Fibroblast of gingiva (primary cell): Measurements from ENCODE around the gene RPS15.
A peak's percentile ranks its signal among the peaks of the same experiment; 100 is the strongest.
"Not testable (repeated sequence)": the region's sequence is repeated elsewhere in the genome, so short reads cannot be mapped to it uniquely, and the experiment has no call there.

Source experiments
- DNase-seq: peaks from one replicate; pipeline ENCODE4 v3.0.0-alpha.2; 2011; ENCODE audit warnings: low read depth

RPS15 gene

DNA sequence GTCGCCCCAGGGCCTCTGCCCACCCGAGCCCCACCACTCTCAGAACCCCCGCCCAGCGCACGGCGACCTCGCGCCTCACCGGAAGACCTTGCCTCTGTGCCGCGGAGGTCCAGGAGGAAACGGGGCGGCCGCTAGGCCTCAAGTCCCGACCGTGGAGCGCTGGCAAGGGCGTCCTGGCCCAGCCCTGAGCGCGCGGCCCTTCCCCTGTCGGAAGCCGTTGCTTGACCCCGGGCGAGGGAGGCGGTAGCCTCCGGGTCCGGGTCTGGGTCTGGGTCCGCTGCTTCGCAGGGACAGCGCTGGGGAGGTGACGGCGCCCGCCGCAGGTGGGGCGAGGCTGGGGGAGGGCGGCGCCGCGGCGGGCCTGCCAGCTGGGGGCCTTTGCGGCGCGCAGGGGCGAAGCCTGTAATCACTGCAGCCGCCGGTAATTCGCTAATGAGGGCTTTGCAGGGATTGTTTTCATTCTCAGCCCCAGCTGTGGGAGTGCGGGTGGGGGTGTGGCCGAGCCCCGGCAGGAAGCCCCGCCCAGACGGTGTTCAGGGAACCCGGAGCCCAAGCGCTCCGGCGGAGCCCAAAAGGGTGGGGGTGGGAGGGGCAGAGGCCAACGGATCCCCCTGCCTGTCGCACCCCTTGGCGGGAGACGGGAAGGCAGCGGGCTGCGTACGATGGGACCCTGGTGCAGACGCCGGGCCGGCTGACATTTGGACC, 32.3 kb downstream of the RPS15 start:
- no peak for DNase-seq

DNA sequence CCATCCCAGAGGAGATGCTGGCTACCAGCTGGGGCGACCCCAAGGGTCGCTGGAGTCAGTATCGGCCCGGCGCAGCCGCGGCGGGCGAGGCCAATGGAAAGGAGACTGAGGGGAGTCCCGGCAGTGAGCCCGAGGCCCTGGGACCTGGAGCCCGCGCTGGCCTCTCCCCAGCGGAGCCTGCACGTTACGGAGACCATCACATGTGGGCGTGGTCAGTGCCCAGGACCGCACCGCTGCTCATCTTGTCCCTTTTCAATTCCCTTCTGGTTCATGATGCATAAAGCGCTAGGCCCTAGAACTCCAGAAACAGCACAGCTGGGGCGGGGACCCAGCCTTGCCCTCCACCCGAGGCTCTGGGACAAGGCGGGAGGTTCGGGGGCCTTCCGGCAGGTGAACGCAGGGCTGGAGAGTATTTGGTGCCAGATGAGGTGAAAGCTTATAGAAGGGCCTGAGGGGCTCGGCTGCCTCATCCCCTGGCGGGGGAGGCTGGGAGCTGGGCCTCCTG, 32.9 kb downstream of the RPS15 start:
- no peak for DNase-seq

DNA sequence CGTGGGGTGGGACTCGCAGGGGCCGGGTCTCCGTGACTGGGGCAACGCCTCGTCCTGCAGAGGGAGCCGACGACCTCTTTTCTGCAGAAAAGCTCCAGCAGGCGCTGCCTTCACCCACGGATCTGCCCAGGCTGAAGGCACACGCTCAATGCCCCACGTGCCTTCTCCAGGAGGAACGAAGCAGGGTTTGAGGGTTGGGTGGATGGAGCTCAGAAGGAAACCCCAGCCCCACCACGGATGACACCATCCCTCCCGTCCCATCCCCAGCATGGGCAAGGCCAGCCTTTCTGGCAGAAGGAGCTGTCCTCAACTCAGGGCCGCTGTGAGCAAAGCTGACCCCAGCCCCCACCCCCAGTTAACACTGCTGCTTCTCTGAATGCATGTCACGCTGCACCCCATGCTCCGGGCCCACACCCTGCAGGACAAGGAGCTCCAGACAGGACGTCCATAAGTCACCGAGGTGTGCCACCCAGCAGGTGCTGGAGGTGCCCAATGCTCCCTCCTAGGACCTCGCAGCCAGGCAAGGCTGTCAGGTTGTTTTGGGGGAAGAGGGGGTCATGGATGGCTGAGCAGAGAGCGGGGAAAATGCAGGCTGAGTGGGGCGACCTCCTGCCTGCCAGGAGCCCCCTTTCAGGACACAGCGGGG, 33.4 kb downstream of the RPS15 start:
- DNase-seq = no peak

DNA sequence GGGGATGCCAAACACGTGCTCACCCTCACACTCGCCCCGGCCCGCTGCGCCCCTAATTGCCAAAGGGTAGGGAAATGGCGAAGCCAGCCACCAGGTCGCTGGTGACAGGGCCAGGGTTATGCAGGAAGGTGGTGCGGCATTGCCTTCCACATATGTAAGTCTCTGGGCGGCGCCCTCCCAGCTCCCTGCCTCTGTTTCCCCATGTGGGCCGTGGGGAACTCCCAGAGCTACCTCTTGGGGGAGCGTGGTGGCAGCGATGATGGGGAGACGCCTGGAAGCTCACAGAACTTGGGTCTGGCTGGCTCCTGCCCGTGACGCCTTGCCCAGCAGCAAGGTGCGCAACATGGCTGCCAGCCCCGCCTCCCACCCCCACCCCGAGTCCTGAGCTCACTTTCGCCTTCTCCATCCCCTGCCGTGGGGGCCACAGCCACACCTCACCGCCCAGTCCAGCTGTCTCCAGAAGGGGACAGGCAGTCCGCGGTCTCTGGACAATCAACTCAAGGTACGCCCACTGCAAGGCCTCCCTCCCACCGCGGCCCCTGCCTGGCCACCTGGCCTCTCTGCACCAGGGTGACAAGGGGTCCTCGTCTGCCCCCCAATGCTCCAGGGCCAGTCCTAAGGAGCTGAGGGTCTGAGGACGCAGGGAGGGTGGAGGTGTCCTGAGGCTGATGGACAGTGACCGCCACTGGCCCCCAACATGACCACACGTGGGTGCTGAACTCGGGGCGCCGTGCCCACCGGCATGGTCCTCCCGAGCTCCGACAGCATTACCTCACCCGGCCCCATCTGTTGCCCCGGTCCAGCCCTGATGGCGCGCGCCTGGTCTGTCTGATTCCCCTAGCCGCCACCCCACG, 34.3 kb downstream of the RPS15 start:
- DNase-seq = no peak

DNA sequence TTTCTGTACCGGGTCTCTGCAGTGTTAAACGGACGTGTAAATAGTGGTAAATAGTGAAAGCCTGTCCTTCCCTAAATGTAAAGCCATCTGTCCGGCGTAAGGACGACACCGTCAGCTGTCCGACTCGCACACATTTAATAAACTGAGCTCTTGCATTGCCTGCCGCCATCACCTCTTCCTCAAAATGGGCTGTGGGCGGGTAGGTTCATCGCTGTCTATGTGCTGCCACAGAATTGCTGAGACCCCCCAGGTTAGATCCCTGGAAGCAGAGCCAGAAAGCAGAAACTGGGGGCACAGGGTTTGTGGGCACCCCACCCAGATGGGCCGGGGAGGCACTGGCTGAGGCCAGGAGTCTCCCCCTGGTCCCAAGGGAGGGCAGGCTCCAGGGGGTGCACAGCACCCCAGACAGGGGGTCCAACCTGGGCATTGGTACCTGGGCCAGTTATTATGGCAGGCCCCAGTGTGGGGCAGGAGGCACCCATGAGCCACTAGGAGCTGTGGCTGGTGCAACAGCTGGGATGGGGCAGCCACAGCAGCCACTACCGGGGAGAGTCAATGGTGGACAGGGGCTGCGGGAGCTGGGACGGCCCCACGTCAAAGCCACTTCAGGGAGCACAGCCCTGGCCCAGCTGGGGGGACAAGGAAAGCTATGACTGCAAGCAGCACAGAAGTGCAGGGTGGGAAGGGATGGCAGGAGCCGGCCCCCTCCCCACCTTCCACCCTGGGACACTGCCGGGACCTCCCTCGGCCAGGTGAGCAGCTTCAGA, 35.1 kb downstream of the RPS15 start:
- no peak for DNase-seq

DNA sequence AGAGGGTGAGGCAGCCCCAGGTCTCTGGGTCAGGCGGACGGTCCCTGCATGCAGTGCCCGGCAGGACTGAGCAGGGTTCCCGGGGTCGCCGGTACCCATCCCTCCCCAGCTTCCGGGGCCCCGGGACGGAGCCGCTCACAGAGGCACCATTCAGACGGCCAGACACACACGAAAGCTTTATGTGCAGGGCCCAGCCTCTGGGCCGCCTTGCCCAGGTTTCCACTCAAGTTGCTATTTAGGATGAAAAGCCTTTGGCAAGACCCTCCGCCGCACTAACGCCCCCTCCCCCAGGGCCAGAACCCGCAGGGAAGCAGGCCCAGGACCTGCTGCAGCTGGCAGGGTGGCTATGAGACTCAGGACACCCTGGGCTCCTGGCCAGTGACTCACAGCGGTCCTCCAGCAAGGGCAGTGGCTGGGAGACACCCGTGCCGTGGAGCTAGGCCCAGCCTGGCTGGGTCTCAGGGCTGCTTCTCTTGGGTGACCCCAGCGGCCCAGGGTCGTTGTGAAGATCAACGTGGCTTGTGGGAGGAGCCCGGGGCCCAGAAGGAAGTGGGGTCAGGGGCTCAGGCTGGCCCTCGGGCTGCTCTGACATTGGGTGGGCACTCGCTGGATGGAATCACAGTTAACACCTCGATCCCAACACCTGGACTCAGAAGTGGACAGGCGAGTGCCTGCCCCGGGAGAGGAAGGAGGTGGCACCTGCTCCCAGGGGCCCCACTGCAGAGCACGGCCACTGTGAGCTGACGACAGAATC, 36.0 kb downstream of the RPS15 start:
- no peak for DNase-seq

DNA sequence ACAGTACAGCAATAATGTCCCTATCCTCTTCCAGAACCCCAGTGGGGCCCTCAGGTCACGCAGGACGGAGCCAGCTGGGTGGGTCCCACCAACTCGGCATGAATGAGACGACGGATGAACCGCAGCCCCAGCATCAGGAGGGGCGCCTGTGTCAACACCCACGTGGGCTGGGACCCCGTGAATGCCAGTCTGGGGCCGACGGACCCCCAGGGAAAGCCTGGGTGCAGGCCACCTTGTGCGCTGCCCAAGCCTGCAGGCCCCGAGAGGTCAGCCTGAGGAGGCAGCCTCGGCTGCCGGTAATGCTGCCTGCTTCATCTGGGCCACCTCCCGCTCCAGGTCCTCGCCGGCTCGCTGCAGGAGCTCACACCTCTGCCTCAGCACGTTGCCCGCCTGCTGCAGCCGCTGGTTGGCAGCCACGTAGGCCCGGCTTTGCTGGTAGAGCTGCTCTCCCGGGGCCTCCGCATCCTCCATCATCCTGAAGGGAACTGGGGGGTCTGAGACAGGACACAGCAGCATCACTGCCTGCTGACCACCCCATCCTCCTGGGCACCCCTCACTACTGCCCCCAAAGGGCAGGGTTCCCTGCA, 36.7 kb downstream of the RPS15 start:
- no peak for DNase-seq

DNA sequence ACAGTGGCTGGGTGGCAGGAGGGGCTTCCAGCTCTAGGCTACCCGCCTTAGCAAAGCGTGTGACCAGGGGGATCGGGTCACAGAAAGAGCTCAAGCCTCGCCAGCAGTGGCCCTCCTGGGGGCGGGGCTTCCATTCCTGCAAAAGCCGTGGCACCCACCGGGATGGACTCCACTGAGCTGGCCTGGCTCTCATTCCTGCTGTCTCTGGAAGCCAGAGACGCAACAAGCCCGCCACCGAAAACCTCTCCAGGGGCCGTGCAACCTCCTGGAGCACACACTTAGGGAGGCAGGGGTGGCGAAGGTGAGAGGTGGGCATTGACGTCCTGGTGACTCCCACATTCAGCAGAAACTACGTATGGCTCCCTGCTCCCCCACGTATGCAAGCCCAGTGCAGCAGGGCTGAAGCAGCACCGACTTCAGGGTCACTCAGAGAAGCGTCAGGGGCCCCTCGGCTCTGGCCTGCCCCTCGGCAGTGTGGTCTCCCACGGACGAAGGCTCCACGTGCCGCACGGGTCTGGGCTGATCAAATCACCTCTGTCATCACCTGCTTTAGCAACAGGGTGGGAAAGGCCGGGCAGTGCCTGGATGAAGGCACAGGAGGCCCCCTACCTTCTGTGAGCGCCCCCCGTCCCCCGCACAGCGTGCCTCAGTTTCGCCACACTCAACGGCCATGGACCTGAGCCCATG, 37.7 kb downstream of the RPS15 start:
- DNase-seq = no peak

DNA sequence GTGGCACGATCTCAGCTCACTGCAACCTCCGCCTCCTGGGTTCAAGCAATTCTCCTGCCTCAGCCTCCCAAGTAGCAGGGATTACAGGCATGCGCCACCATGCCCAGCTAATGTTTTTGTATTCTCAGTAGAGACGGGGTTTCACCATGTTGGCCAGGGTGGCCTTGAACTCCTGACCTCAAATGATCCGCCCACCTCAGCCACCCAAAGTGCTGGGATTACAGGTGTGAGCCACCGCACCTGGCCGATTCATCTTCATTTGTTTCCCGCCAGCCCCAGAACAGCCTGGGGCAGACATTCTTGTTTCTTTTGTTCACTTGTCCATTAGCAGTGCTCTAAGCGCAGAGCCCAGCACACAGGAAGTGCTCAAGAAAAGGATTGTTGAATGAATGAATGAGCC, 38.9 kb downstream of the RPS15 start:
- not testable (repeated sequence) for DNase-seq

DNA sequence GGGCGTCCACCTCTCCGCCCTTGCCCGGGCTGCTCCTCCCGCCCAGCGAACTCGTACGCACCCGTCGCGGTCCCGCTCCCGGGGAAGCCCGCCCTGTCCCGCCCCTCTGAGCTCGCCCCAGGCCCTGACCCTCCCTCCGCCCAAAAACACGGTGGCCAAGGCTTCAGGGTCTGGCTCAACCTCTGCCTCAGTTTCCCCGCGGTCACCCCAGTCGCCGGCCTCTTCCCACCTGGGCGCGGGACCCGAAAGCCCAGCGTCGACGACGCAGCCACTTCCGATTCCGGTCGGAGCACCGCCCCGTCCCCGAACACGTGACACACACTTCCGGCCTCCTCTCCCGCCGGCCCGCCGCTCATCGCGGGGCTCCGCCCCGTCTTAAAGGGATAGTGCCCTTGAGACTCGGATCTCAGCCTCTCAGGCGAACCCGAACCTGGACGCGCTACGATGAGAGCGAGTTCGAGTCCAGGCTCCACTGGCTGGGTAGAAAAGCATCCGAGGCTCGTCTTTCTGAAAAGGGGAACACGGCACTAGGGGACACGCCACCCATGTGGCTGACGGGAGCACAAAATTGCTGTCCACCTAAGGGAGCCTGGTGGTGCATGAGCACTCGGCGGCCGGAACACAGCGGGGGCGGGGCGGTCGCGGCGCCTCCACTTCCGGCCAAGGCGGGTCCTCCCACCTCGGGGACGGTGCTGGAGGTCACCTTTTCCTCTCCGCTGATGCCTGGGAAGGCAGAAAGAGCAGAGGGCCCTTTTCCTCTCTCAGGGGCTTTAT, 40.9 kb downstream of the RPS15 start, which contains the start of gene C19orf25:
TSS of gene C19orf25 (minus strand) at position 282 of the 774 bp plus-strand sequence. CDS start 312 bp downstream, outside the sequence.
- DNase-seq = peak; percentile 89

DNA sequence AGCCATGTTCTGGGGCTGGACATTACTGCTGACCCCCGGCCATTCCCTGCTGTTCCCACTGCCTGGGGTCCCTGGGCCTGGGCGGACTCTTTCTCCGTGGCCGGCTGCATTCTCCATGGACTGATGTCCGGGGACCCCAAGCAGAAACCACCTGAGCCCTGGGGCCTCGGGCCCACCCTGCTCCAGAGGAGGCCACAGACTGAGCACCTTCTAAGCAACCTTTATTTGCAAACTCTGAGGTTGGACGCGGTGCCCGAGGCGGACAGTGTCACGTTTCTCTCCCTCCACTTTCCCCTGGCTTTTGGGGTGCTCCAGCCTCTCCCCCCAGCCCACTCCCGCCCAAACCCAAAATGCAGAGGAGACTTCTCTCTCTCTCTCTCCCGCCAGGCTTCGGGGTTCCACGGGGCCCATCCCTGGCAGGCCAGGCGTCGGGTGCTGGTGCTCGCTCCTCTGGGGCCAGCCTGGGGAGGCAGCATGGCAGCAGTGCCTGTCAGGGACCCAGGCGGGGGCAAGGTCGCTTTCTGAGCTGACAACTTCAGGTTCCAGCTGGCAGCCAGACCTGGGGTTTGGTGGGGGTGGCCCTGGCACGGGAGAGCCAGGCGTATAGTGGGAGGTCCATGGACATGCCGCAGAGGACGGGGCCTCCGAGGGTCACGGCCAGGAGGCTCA, 43.2 kb downstream of the RPS15 start:
- no peak for DNase-seq

DNA sequence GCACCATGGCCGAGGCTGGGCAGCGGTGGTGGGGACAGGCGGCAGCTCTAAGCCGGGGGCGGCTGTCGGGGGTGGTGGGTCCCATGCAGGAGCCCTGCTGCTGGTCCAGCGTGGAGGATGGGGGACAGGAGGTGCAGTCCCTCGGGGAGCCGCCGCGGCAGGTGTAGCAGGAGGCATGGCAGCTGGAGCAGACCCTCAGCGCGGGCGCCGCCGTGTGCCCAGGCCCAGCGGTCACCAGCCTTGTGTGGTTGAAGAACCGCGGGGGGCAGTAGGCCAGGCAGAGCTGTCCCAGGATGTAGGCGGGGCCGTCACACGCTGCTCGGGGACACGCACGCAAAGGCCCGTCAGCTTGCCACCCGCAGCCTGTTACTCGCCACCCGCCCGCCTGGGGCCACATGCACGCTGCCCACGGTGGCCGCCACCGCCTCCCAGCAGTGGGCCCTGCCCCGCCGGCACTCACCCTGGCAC, 43.7 kb downstream of the RPS15 start:
- DNase-seq = no peak

DNA sequence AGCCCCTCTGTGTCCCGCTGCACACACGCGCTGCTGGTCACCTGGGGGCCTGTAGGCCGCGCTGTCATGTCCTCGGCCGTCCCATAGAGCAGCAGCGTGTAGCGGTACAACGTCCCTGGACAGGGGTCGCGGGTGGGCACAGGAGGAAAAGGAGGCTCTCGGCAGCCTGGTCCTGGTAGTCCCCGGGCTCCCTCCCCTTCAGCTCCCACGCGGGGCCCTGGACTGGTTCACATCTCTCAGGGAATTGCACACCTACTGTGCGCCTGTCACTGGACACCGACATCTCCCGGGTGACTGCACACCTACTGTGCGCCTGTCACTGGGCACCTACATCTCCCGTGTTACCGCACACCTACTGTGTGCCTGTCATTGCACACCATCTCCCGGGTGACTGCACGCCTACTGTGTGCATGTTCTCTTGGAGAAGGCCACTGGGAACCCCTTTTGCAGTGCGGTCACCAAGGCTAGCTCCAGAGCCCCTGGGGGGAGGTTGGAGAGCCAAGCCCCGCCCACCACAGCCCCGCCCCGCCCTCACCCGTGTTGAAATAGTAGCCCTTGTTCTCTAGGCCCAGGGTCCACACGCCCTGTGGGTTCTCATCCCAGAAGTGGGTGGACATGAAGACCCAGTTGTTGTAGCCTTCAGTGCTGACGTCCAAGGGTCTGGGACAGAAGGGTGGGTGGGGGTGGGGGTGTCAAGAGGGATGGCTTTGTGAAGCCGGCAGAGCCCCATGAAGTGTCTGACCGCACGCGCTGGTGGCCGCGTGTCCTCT, 44.4 kb downstream of the RPS15 start:
- no peak for DNase-seq

DNA sequence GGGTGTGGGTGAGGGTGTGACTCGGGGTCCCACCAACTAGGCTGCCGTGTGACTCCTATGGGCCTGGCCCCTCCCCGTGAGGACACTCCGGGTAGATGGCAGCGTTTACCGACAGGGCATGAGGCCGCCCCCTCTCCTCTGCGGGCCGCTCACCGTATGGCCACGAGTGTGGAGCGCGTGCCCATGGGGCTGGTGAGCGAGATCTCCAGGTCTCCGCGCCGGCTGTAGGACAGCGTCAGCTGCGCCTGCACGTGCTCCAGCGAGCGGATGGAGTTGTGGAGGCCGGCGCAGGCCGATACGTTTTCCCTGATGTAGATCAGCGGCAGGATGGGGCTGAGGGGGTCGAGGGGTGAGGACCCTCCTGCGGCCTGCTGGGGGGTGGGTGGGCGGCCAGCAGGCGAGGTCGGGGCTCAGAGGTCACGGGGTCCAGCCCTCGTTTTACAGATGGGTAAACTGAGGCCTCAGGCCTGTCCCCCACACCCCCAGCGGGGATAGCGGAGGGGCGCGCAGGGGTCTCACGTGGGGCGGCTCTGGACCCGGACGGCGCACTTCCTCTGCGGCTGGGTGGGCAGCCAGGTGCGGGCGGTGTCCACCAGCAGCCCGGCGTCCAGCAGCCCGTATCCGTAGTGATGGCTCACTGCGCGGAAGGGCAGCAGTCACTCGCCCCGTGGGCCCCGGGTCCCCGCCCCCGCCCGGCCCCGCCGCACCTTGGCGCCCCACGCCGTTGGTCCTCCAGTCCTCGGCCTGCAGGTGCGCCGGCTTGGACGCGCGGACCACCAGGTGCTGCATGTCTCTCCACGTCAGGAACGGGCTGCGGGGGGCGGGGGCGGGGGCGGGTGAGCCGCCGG, 45.2 kb downstream of the RPS15 start:
- DNase-seq = no peak

DNA sequence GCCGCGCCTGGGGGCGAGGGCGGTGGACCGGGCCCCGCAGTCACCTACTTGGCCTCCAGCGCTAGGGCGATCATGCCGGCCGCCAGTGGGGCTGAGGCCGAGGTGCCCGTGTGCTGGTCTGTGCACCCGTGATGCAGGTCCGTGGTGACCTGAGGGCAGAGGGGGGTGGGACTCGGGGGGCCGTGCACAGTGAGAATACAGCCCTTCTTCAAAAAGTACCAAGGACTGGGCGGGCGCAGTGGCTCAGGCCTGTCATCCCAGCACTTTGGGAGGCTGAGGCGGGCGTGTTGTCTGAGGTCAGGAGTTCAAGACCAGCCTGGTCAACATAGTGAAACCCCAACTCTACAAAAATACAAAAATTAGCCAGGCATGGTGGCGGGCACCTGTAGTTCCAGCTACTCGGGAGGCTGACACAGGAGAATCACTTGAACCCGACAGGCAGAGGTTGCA, 45.8 kb downstream of the RPS15 start:
- DNase-seq = no peak

DNA sequence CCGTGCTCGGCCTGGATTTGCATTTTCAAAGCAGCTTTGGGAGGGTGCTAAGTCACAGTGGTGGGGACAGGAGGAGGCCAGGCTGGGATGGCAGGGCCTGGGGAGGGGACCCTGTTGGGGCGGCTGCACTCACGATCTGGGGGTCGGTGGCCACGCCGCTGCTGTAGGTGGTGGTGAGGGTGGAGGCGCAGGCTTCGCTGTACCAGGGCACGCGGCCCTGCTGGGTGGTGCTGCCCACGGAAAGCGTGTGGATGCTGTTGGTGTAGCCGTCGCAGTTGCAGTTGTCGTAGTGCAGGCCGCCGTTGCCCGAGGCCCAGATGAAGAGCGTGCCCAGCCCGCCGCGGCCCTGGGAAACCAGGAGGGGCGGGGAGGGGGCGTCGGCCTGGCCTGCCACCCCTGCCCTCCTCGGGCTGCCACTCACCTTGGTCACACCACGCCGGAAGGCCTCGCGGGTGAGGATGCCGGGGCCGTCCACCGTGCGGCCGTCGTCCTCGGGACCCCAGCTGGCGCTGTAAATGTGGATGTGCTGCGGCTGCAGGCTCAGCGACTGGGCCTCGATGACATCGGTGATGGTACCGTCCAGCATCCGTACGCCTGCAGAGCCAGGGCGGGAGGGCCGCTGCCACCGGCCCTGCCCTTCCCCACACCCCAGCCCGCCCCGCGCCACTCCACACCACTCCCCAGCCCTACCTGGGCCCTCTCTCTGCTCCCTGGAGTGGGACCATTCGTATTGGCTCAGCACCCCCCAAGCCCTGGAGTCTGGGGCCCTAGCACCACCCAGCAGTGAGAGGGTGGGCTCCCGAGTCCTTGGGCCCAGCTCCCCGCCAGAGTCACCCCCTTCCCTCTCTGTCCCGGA, 48.8 kb downstream of the RPS15 start:
- DNase-seq = no peak
